ENCODE results near the gene OR52A1.
"Not testable (repeated sequence)": the region's sequence is repeated elsewhere in the genome, so short reads cannot be mapped to it uniquely, and the experiment has no call there.

The OR52A1 gene

GRCh38 chr11:5154657-5155056, at the start of gene OR52A1:
Gene OR52A1 (minus strand): TSS chr11:5154757. CDS start chr11:5152369, 2,388 bp downstream.
- DNase-seq: no peak

GRCh38 chr11:5203366-5203765, 48.8 kb upstream of the OR52A1 start:
- DNase-seq: no peak

GRCh38 chr11:5200582-5200981, 46.0 kb upstream of the OR52A1 start, which contains the start of gene OR51V1:
Gene OR51V1 (minus strand): TSS chr11:5200682. CDS start chr11:5200682, 0 bp downstream.
- no peak for DNase-seq

GRCh38 chr11:5198285-5198684, 43.7 kb upstream of the OR52A1 start:
- DNase-seq: no peak

- no peak for DNase-seq
Measured at GRCh38 chr11:5197536-5197935, 43.0 kb upstream of the OR52A1 start.

- DNase-seq: no peak
Measured at GRCh38 chr11:5196731-5197130, 42.2 kb upstream of the OR52A1 start.

- no peak for DNase-seq
Measured at GRCh38 chr11:5196067-5196466, 41.5 kb upstream of the OR52A1 start.

GRCh38 chr11:5192738-5193137, 38.2 kb upstream of the OR52A1 start:
- no peak for DNase-seq

- no peak for DNase-seq
Measured at GRCh38 chr11:5188201-5188600, 33.6 kb upstream of the OR52A1 start.

- no peak for DNase-seq
Measured at GRCh38 chr11:5178046-5178837, 23.7 kb upstream of the OR52A1 start.

GRCh38 chr11:5174934-5175333, 20.4 kb upstream of the OR52A1 start:
- DNase-seq: no peak

GRCh38 chr11:5171856-5172255, 17.3 kb upstream of the OR52A1 start:
- no peak for DNase-seq

- not testable (repeated sequence) for DNase-seq
Measured at GRCh38 chr11:5165898-5166297, 11.3 kb upstream of the OR52A1 start.

GRCh38 chr11:5164807-5165206, 10.2 kb upstream of the OR52A1 start:
- DNase-seq: not testable (repeated sequence)

GRCh38 chr11:5161045-5161444, 6.5 kb upstream of the OR52A1 start:
- DNase-seq: not testable (repeated sequence)

GRCh38 chr11:5160217-5160616, 5.7 kb upstream of the OR52A1 start:
- DNase-seq: not testable (repeated sequence)

- no peak for DNase-seq
Measured at GRCh38 chr11:5159806-5160205, 5.2 kb upstream of the OR52A1 start.

GRCh38 chr11:5153574-5154431, 754 bp downstream of the OR52A1 start:
- DNase-seq: no peak

GRCh38 chr11:5151713-5152153, 2.8 kb downstream of the OR52A1 start:
- no peak for DNase-seq

- DNase-seq: not testable (repeated sequence)
Measured at GRCh38 chr11:5144206-5144605, 10.4 kb downstream of the OR52A1 start.

- no peak for DNase-seq
Measured at GRCh38 chr11:5137996-5138395, 16.6 kb downstream of the OR52A1 start, which contains the start of gene OR52A5. Gene OR52A5 (minus strand): TSS chr11:5138356. CDS start chr11:5132642, 5,714 bp downstream.

- DNase-seq: no peak
Measured at GRCh38 chr11:5137014-5137413, 17.5 kb downstream of the OR52A1 start.

- no peak for DNase-seq
Measured at GRCh38 chr11:5136261-5136660, 18.3 kb downstream of the OR52A1 start.

Measured in CD4-positive, alpha-beta T cell treated with Interleukin-1 beta for 1 hour (primary cell).